Body of pancreas (tissue), 4 donors: ENCODE measurements around the gene SYNPO.

Source experiments
- CTCF ChIP-seq, 7 experiments: fragments of 450-650 bp in 4 of 7; fragments of 200-600 bp in 3 of 7; sonication (generic) in 3 of 7; IDR thresholded peaks; one replicate each; pipeline ENCODE4 v1.5.1; 2016 to 2019; ENCODE audit warnings: antibody characterized with exemption in 7 of 7
- POLR2A ChIP-seq, 3 donors: fragments of 450-650 bp; IDR thresholded peaks; one replicate each; pipeline ENCODE4 v1.6.1; 2016; ENCODE audit warnings: antibody characterized with exemption in 3 of 3, mild to moderate bottlenecking in 2 of 3

- TF ChIP-seq CTCF (IDR thresholded peaks at IDR 0.05) (no peak), POLR2A (IDR thresholded peaks at IDR 0.05) (no peak)
Observed at GRCh38 chr5:150650021-150651006, 9.9 kb downstream of the SYNPO start.
